Measurements from ENCODE around the gene CASQ2. TPM values are rescaled to one million over a fixed set of nuclear protein-coding genes. Genes with fewer than 3 reads are reported as not detected.

CASQ2 gene
- total and polyA plus RNA-seq, 2 donors (not counting 1 experiment from before 2014, with no cell fraction given), result not detected

DNA sequence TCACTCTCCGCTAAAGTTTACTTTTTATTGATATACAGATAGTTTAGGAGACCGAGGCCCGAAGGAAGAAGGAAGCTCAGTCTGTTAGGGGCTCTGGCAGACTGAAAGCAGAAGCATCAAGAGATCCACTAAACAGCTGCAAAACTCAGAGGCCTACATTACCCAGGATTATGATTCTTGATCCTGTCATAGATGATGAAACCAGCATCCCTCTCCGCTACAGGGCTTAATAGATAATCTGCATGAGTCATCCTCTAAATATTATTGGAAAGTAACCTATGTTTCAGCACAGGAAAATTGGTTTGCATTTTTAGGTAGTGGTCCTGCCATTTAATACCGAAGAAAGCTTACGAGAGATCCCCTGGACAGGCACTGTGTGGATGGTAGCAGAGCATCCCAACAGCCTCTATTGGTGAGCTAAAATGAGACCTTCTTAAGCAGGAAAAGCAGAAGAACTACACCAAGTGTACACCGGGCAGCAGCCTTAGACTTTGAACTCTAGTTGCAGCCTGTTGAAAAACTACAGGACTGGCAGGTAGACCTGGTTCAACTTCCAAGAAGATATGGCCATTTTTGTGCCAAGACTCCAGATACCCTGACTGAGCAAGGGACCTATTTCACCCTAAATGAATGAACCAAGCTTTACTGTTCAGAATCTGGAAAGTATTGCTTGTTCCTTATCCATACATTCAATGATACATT is 6.8 kb downstream of the CASQ2 start:
- ChIA-PET CTCF (no interaction called here), POLR2A (no interaction called here)
- no peak overlapping the region for H3K4me2 ChIP-seq (replicated peaks; ENCODE audit: low read depth, low read length, poor library complexity, severe bottlenecking)
- intact Hi-C loops (cut with micrococcal nuclease), result no loop called here
- no peak overlapping the region for H3K9ac ChIP-seq (ENCODE audit: low read length)
- no peak for TF ChIP-seq EZH2 (IDR thresholded peaks at IDR 0.05; ENCODE audit: borderline replicate concordance, insufficient read depth, low read depth, low read length, poor library complexity, severe bottlenecking)
- TF ChIP-seq, protein P1, sequence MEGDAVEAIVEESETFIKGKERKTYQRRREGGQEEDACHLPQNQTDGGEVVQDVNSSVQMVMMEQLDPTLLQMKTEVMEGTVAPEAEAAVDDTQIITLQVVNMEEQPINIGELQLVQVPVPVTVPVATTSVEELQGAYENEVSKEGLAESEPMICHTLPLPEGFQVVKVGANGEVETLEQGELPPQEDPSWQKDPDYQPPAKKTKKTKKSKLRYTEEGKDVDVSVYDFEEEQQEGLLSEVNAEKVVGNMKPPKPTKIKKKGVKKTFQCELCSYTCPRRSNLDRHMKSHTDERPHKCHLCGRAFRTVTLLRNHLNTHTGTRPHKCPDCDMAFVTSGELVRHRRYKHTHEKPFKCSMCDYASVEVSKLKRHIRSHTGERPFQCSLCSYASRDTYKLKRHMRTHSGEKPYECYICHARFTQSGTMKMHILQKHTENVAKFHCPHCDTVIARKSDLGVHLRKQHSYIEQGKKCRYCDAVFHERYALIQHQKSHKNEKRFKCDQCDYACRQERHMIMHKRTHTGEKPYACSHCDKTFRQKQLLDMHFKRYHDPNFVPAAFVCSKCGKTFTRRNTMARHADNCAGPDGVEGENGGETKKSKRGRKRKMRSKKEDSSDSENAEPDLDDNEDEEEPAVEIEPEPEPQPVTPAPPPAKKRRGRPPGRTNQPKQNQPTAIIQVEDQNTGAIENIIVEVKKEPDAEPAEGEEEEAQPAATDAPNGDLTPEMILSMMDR (IDR thresholded peaks at IDR 0.05), result no peak
- DNase-seq (no peak), ATAC-seq (ENCODE audit: low read depth) (no peak)
- H3K27ac ChIP-seq (ENCODE audit: low read length in 2 of 2), result no peak overlapping the region
- H3K9me3 Mint-ChIP-seq (ENCODE audit: insufficient read depth), result peaks cover 7% of the 10 kb centered on the region
- 100% methylated on average over 5 of the region's 7 CpGs for WGBS (ENCODE audit: insufficient coverage)
- H3K4me3 Mint-ChIP-seq, result no peak overlapping the region
- no peaks in the 10 kb centered on the region for H3K4me1 Mint-ChIP-seq
- H3K4me1 ChIP-seq (ENCODE audit: control insufficient read depth in 2 of 2, insufficient read depth in 2 of 2, low read length in 2 of 2), result no peaks in the 10 kb centered on the region
- peaks cover 8% of the 10 kb centered on the region for H3K27me3 Mint-ChIP-seq
- no peaks in the 10 kb centered on the region for H4K20me1 ChIP-seq (ENCODE audit: control insufficient read depth, insufficient read depth, low read length, poor library complexity, severe bottlenecking)
- H2AFZ ChIP-seq (ENCODE audit: insufficient read depth, low read depth, low read length, poor library complexity, severe bottlenecking), result no peak overlapping the region
- H3K36me3 ChIP-seq (replicated peaks in 1 of 2; ENCODE audit: control extremely low read depth in 1 of 2, control insufficient read depth in 1 of 2, extremely low read depth in 1 of 2, insufficient read depth in 2 of 2, low read length in 1 of 2), result no peaks in the 10 kb centered on the region
- no peaks in the 10 kb centered on the region for H3K79me2 ChIP-seq (ENCODE audit: control insufficient read depth, insufficient read depth, low read length)
- H3K27ac Mint-ChIP-seq, result no peak overlapping the region
- no peak overlapping the region for H3K4me3 ChIP-seq (ENCODE audit: control extremely low read depth in 1 of 5, extremely low read depth in 1 of 5, insufficient read depth in 1 of 5, low read depth in 2 of 5, low read length in 4 of 5)
- H3K9me3 ChIP-seq (ENCODE audit: control extremely low read depth in 1 of 3, control insufficient read depth in 2 of 3, insufficient read depth in 1 of 3, low read length in 2 of 3), result no peaks in the 10 kb centered on the region
- no peaks in the 10 kb centered on the region for H3K27me3 ChIP-seq (replicated peaks in 1 of 4; ENCODE audit: control extremely low read depth in 1 of 4, control insufficient read depth in 3 of 4, insufficient read depth in 4 of 4, low read length in 3 of 4)

DNA sequence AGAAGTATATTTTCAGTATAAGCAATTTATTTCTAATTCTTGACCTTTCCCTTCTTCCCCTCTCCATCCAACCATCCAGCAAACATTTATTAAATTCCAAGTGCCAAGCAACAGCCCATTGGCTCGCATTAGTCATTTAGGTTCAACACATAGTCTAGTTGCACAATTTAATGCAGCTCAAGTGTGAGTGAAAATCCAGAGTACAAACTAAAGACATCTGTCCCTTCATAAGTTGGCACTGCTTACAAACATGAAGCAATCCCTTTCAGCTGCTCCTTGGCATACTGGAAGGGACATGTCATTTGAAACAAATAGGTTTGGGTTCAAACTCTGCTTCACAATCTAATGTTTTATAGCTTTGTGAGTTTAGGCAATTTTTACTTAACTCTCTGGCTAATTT is 10.7 kb downstream of the CASQ2 start:
- 100% methylated on average over 1 of the region's 1 CpG for WGBS (ENCODE audit: insufficient coverage)
- ChIA-PET POLR2A (no interaction called here), CTCF (interaction anchor here (0.5 kb wide), 1 partner anchor 51 kb away, joined by 3 read pairs; no protein-coding TSS in a partner anchor)
- ATAC-seq (ENCODE audit: low read depth), result no peak
- no peaks in the 10 kb centered on the region for H3K4me1 Mint-ChIP-seq
- no peak for TF ChIP-seq EZH2 (IDR thresholded peaks at IDR 0.05; ENCODE audit: borderline replicate concordance, insufficient read depth, low read depth, low read length, poor library complexity, severe bottlenecking)
- TF ChIP-seq, protein P1 (IDR thresholded peaks at IDR 0.05), result no peak
- Histone ChIP-seq H3K36me3 (replicated peaks in 1 of 2; ENCODE audit: control extremely low read depth in 1 of 2, control insufficient read depth in 1 of 2, extremely low read depth in 1 of 2, insufficient read depth in 2 of 2, low read length in 1 of 2) (no peaks in the 10 kb centered on the region), H3K4me3 (ENCODE audit: control extremely low read depth in 1 of 5, extremely low read depth in 1 of 5, insufficient read depth in 1 of 5, low read depth in 2 of 5, low read length in 4 of 5) (no peak overlapping the region), H3K27ac (ENCODE audit: low read length in 2 of 2) (no peak overlapping the region), H2AFZ (ENCODE audit: insufficient read depth, low read depth, low read length, poor library complexity, severe bottlenecking) (no peak overlapping the region), H3K4me1 (ENCODE audit: control insufficient read depth in 2 of 2, insufficient read depth in 2 of 2, low read length in 2 of 2) (no peaks in the 10 kb centered on the region), H3K9ac (ENCODE audit: low read length) (no peak overlapping the region), H3K4me2 (replicated peaks; ENCODE audit: low read depth, low read length, poor library complexity, severe bottlenecking) (no peak overlapping the region), H4K20me1 (ENCODE audit: control insufficient read depth, insufficient read depth, low read length, poor library complexity, severe bottlenecking) (no peaks in the 10 kb centered on the region), H3K79me2 (ENCODE audit: control insufficient read depth, insufficient read depth, low read length) (no peaks in the 10 kb centered on the region), H3K9me3 (ENCODE audit: control extremely low read depth in 1 of 3, control insufficient read depth in 2 of 3, insufficient read depth in 1 of 3, low read length in 2 of 3) (no peaks in the 10 kb centered on the region), H3K27me3 (replicated peaks in 1 of 4; ENCODE audit: control extremely low read depth in 1 of 4, control insufficient read depth in 3 of 4, insufficient read depth in 4 of 4, low read length in 3 of 4) (no peaks in the 10 kb centered on the region)
- no peak overlapping the region for H3K27ac Mint-ChIP-seq
- H3K4me3 Mint-ChIP-seq, result no peak overlapping the region
- peaks cover 7% of the 10 kb centered on the region for H3K9me3 Mint-ChIP-seq (ENCODE audit: insufficient read depth)
- intact Hi-C loops (cut with micrococcal nuclease), result no loop called here
- DNase-seq, result no peak
- H3K27me3 Mint-ChIP-seq, result peaks cover 11% of the 10 kb centered on the region
